ENCODE data around the gene KIF24. TPM values are rescaled to one million over a fixed set of nuclear protein-coding genes. Genes with fewer than 3 reads are reported as not detected.

KIF24 gene
- total RNA-seq, 1 experiment from 2014 or later = 3.9 TPM

- CTCF ChIA-PET = interaction anchor here (0.7 kb wide), 1 partner anchor 292 kb away, joined by 3 read pairs; no protein-coding TSS in a partner anchor
- Mint-ChIP-seq H3K27me3 (ENCODE audit: insufficient read depth, unreplicated experiment) (no peaks in the 10 kb centered on the region), H3K4me1 (ENCODE audit: low read depth, unreplicated experiment) (peaks cover 1% of the 10 kb centered on the region), H3K9me3 (ENCODE audit: unreplicated experiment) (no peaks in the 10 kb centered on the region), H3K36me3 (ENCODE audit: insufficient read depth, unreplicated experiment) (no peaks in the 10 kb centered on the region), H3K4me3 (ENCODE audit: unreplicated experiment) (no peak overlapping the region), H3K27ac (ENCODE audit: unreplicated experiment) (no peak overlapping the region)
- Histone ChIP-seq H3K4me1 (no peaks in the 10 kb centered on the region), H3K27me3 (replicated peaks; ENCODE audit: control insufficient read depth, insufficient read depth, low read length) (no peaks in the 10 kb centered on the region), H3K9me3 (no peaks in the 10 kb centered on the region), H3K4me3 (ENCODE audit: low read depth, low read length) (no peak overlapping the region), H3K36me3 (ENCODE audit: control insufficient read depth, insufficient read depth, low read length) (no peaks in the 10 kb centered on the region)
- DNase-seq = no peak
- intact Hi-C loops (cut with micrococcal nuclease; ENCODE audit: unreplicated experiment) = no loop called here
- TF ChIP-seq CTCF (IDR thresholded peaks at IDR 0.05; ENCODE audit: insufficient read depth in 1 of 2, low read depth in 1 of 2, low read length in 1 of 2, severe bottlenecking in 1 of 2, unreplicated experiment in 1 of 2) = no peak
- BruUV-seq (replicated peaks) = no TSS peak
- POLR2A ChIA-PET = no interaction called here
These were observed 8.3 kb upstream of the KIF24 start for GRCh38 chr9:34337403-34337802.

- no peak for TF ChIP-seq CTCF (IDR thresholded peaks at IDR 0.05; ENCODE audit: insufficient read depth in 1 of 2, low read depth in 1 of 2, low read length in 1 of 2, severe bottlenecking in 1 of 2, unreplicated experiment in 1 of 2)
- Mint-ChIP-seq H3K27me3 (ENCODE audit: insufficient read depth, unreplicated experiment) (no peaks in the 10 kb centered on the region), H3K4me3 (ENCODE audit: unreplicated experiment) (no peak overlapping the region), H3K36me3 (ENCODE audit: insufficient read depth, unreplicated experiment) (no peaks in the 10 kb centered on the region), H3K27ac (ENCODE audit: unreplicated experiment) (no peak overlapping the region), H3K9me3 (ENCODE audit: unreplicated experiment) (no peaks in the 10 kb centered on the region), H3K4me1 (ENCODE audit: low read depth, unreplicated experiment) (peaks cover 6% of the 10 kb centered on the region)
- no peaks in the 10 kb centered on the region for H3K36me3 ChIP-seq (ENCODE audit: control insufficient read depth, insufficient read depth, low read length)
- H3K27me3 ChIP-seq (replicated peaks; ENCODE audit: control insufficient read depth, insufficient read depth, low read length) = no peaks in the 10 kb centered on the region
- ChIA-PET CTCF (interaction anchor here (1.5 to 7.0 kb wide), 3 partner anchors 17 to 68 kb away, joined by 5 to 105 read pairs (median 11); partner anchors contain the start of gene MYORG), POLR2A (interaction anchor here (1.9 kb wide), 1 partner anchor 41 kb away, joined by 5 read pairs; the partner anchor contains the start of gene MYORG)
- no peak for DNase-seq
- H3K9me3 ChIP-seq = no peaks in the 10 kb centered on the region
- intact Hi-C loops (cut with micrococcal nuclease; ENCODE audit: unreplicated experiment) = no loop called here
- BruUV-seq (replicated peaks) = no TSS peak
- no peaks in the 10 kb centered on the region for H3K4me1 ChIP-seq
- no peak overlapping the region for H3K4me3 ChIP-seq (ENCODE audit: low read depth, low read length)
These were observed 6.3 kb upstream of the KIF24 start for GRCh38 chr9:34335376-34335775.

GRCh38 chr9:34334916-34335315, 5.8 kb upstream of the KIF24 start:
- intact Hi-C loops (cut with micrococcal nuclease; ENCODE audit: unreplicated experiment) = no loop called here
- Histone ChIP-seq H3K4me1 (no peaks in the 10 kb centered on the region), H3K9me3 (no peaks in the 10 kb centered on the region), H3K36me3 (ENCODE audit: control insufficient read depth, insufficient read depth, low read length) (no peaks in the 10 kb centered on the region), H3K27me3 (replicated peaks; ENCODE audit: control insufficient read depth, insufficient read depth, low read length) (no peaks in the 10 kb centered on the region), H3K4me3 (ENCODE audit: low read depth, low read length) (no peak overlapping the region)
- POLR2A ChIA-PET = interaction anchor here (1.9 kb wide), 1 partner anchor 42 kb away, joined by 5 read pairs; the partner anchor contains the start of gene MYORG
- no peaks in the 10 kb centered on the region for H3K27me3 Mint-ChIP-seq (ENCODE audit: insufficient read depth, unreplicated experiment)
- H3K4me3 Mint-ChIP-seq (ENCODE audit: unreplicated experiment) = no peak overlapping the region
- H3K4me1 Mint-ChIP-seq (ENCODE audit: low read depth, unreplicated experiment) = peaks cover 6% of the 10 kb centered on the region
- H3K27ac Mint-ChIP-seq (ENCODE audit: unreplicated experiment) = no peak overlapping the region
- CTCF ChIA-PET = interaction anchor here (1.5 to 7.0 kb wide), 3 partner anchors 17 to 69 kb away, joined by 5 to 105 read pairs (median 11); partner anchors contain the start of gene MYORG
- peaks cover 3% of the 10 kb centered on the region for H3K36me3 Mint-ChIP-seq (ENCODE audit: insufficient read depth, unreplicated experiment)
- BruUV-seq (replicated peaks) = no TSS peak
- DNase-seq = no peak
- H3K9me3 Mint-ChIP-seq (ENCODE audit: unreplicated experiment) = no peaks in the 10 kb centered on the region
- no peak for TF ChIP-seq CTCF (IDR thresholded peaks at IDR 0.05; ENCODE audit: insufficient read depth in 1 of 2, low read depth in 1 of 2, low read length in 1 of 2, severe bottlenecking in 1 of 2, unreplicated experiment in 1 of 2)
